HEK293 (cell line): ENCODE results near the gene PRDM10.

Experiments used
- CTCF ChIA-PET: fragments of 350-600 bp; formaldehyde crosslinking; extraction: SDS; loops from one replicate; lab custom pipeline; 2021; ENCODE audit warnings: antibody characterized with exemption; lab: Yijun Ruan, JAX
- POLR2A ChIA-PET: fragments of 300-600 bp; formaldehyde crosslinking; extraction: SDS; loops from one replicate; lab custom pipeline; 2020; ENCODE audit warnings: antibody characterized with exemption, inconsistent platforms; lab: Yijun Ruan, JAX
- H3K27ac ChIP-seq: fragments of 200-500 bp; sonication (Bioruptor generic); 2 replicates; pipeline ENCODE4 v1.5.1; 2014; ENCODE audit warnings: low read depth, low read length, control low read depth, inconsistent platforms; ENCODE audit errors: extremely low read depth
- H3K36me3 ChIP-seq, 2 experiments: fragments of 200-500 bp in 1 of 2; sonication (Bioruptor generic) in 1 of 2; 1 replicate in 1 of 2; 2 replicates in 1 of 2; pipeline ENCODE4 v1.5.1; 2014 to 2017; ENCODE audit warnings: inconsistent platforms in 2 of 2, low read length in 2 of 2; ENCODE audit not compliant: control insufficient read depth in 2 of 2, insufficient read depth in 1 of 2
- H3K4me1 ChIP-seq: fragments of 200-500 bp; sonication (Bioruptor generic); 2 replicates; pipeline ENCODE4 v1.5.1; 2014; ENCODE audit warnings: mild to moderate bottlenecking, low read length, inconsistent platforms; ENCODE audit not compliant: control insufficient read depth, insufficient read depth
- H3K4me3 ChIP-seq: 2 replicates; pipeline ENCODE4 v1.5.1; 2011; ENCODE audit warnings: low read depth, mild to moderate bottlenecking, control low read depth, low read length, moderate library complexity
- H3K9me3 ChIP-seq: fragments of 200-500 bp; sonication (Bioruptor generic); 2 replicates; pipeline ENCODE4 v1.5.1; 2014; ENCODE audit warnings: low read depth, low read length, inconsistent platforms; ENCODE audit not compliant: control insufficient read depth, insufficient read depth
- EGR2 ChIP-seq: fragments of 450-650 bp; formaldehyde crosslinking; IDR thresholded peaks from 2 replicates; pipeline ENCODE4 v1.5.1; 2016; ENCODE audit warnings: low read depth, missing biosample characterization, missing genetic modification characterization
- GLI2 ChIP-seq: fragments of 450-650 bp; formaldehyde crosslinking; IDR thresholded peaks from 2 replicates; pipeline ENCODE4; 2017; ENCODE audit warnings: missing biosample characterization, missing genetic modification characterization, low read depth, borderline replicate concordance
- WT1 ChIP-seq: fragments of 450-650 bp; formaldehyde crosslinking; IDR thresholded peaks from 2 replicates; pipeline ENCODE4 v1.5.1; 2016; ENCODE audit warnings: missing biosample characterization, missing genetic modification characterization
- ZFP37 ChIP-seq: fragments of 450-650 bp; formaldehyde crosslinking; IDR thresholded peaks from 2 replicates; pipeline ENCODE4 v1.5.1; 2016; ENCODE audit warnings: missing biosample characterization, missing genetic modification characterization
- ZIC2 ChIP-seq: fragments of 450-650 bp; formaldehyde crosslinking; IDR thresholded peaks from 2 replicates; pipeline ENCODE4 v1.5.1; 2016; ENCODE audit warnings: missing biosample characterization, missing genetic modification characterization
- ZNF10 ChIP-seq: fragments of 450-650 bp; formaldehyde crosslinking; IDR thresholded peaks from 2 replicates; pipeline ENCODE4 v1.5.1; 2017; ENCODE audit warnings: missing biosample characterization, missing genetic modification characterization
- ZNF292 ChIP-seq: fragments of 450-650 bp; formaldehyde crosslinking; IDR thresholded peaks from 2 replicates; pipeline ENCODE4 v1.5.1; 2016; ENCODE audit warnings: low read depth, missing biosample characterization, missing genetic modification characterization, borderline replicate concordance
- ZNF335 ChIP-seq: fragments of 450-650 bp; formaldehyde crosslinking; conservative IDR thresholded peaks from 2 replicates; pipeline ENCODE4 v1.5.1; 2016; ENCODE audit warnings: missing biosample characterization, missing genetic modification characterization
- ZNF366 ChIP-seq: fragments of 450-650 bp; formaldehyde crosslinking; conservative IDR thresholded peaks from 2 replicates; pipeline ENCODE4 v1.5.1; 2016; ENCODE audit warnings: missing biosample characterization, missing genetic modification characterization
- ZNF398 ChIP-seq: fragments of 450-650 bp; formaldehyde crosslinking; IDR thresholded peaks from 2 replicates; pipeline ENCODE4 v1.5.1; 2017; ENCODE audit warnings: missing biosample characterization, missing genetic modification characterization
- ZNF449 ChIP-seq: fragments of 450-650 bp; formaldehyde crosslinking; IDR thresholded peaks from 2 replicates; pipeline ENCODE4 v1.5.1; 2017; ENCODE audit warnings: missing biosample characterization, mild to moderate bottlenecking, missing genetic modification characterization, moderate library complexity
- ZNF596 ChIP-seq: fragments of 450-650 bp; IDR thresholded peaks from 2 replicates; pipeline ENCODE4 v1.5.0; 2018; ENCODE audit warnings: missing biosample characterization, mild to moderate bottlenecking, missing genetic modification characterization, moderate library complexity
- ZNF610 ChIP-seq: fragments of 450-650 bp; formaldehyde crosslinking; IDR thresholded peaks from 2 replicates; pipeline ENCODE4 v1.5.1; 2016; ENCODE audit warnings: missing biosample characterization, missing genetic modification characterization, borderline replicate concordance
- ZNF645 ChIP-seq: fragments of 450-650 bp; formaldehyde crosslinking; IDR thresholded peaks from 2 replicates; pipeline ENCODE4; 2016; ENCODE audit warnings: missing biosample characterization, missing genetic modification characterization
- TF ChIP-seq, protein P1 (sequence below): fragments of 450-650 bp; formaldehyde crosslinking; IDR thresholded peaks from 2 replicates; pipeline ENCODE4 v1.5.1; 2016; ENCODE audit warnings: missing biosample characterization, missing genetic modification characterization, borderline replicate concordance

PRDM10 gene

DNA sequence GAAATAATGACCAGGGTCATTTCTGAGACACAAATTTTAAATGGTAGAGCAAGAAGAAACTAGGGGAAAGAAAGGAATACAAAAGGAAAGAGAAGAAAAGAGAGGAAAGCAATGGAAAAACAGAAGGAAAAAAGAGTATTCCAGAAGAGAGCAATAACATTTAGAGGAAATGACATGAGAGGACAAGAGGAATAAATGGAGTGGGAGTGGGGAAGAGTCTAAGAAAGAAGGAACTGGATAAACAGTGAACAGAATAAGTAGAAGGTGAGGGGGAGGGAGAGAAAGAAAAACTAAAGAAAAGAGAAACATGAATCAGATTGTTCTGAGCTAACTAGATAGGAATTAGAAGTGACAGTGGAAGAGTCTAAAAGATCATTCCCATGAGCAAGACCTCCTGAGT is 28.4 kb downstream of the PRDM10 start:
- Histone ChIP-seq H3K9me3 (no peaks in the 10 kb centered on the region), H3K27ac (no peak overlapping the region), H3K4me1 (no peaks in the 10 kb centered on the region), H3K36me3 (no peaks in the 10 kb centered on the region), H3K4me3 (no peak overlapping the region)
- CTCF ChIA-PET, result no interaction called here
- POLR2A ChIA-PET, result no interaction called here
- TF ChIP-seq EGR2 (tag by site-specific recombination) (no peak), ZNF366 (tag by site-specific recombination) (peak; percentile 50), ZNF398 (tag by site-specific recombination) (no peak)

DNA sequence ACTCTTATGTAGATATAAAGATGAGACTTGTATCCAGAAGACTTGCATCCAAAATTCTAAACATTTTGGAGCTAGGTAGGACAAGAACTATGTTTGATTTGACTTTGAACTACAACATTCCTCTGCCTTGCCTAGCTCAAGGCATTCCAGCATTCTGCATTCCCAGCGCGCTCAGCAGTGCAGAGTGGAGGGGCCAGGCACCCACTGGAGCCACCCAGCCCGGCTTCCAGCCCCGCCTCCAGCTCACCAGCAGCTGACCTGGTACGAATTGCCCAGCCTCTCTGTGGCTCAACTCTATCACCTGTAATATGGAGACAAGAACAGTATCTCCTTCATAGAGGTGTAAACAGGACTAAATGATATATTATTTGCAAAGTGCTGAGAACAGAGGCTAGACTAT is 28.8 kb downstream of the PRDM10 start:
- TF ChIP-seq WT1 (tag by site-specific recombination), result no peak
- no peak for TF ChIP-seq ZNF610 (tag by site-specific recombination)
- TF ChIP-seq ZNF449 (tag by site-specific recombination), result no peak
- no peak for TF ChIP-seq ZNF645
- no peak for TF ChIP-seq ZFP37 (tag by site-specific recombination)
- TF ChIP-seq ZNF10 (tag by site-specific recombination), result no peak
- no peak for TF ChIP-seq ZNF335
- no peak for TF ChIP-seq ZNF292 (tag by site-specific recombination)
- no peak for TF ChIP-seq ZIC2 (tag by site-specific recombination)
- no peak for TF ChIP-seq ZNF596 (tag by site-specific recombination)
- TF ChIP-seq GLI2 (tag by site-specific recombination), result no peak
- TF ChIP-seq, protein P1, sequence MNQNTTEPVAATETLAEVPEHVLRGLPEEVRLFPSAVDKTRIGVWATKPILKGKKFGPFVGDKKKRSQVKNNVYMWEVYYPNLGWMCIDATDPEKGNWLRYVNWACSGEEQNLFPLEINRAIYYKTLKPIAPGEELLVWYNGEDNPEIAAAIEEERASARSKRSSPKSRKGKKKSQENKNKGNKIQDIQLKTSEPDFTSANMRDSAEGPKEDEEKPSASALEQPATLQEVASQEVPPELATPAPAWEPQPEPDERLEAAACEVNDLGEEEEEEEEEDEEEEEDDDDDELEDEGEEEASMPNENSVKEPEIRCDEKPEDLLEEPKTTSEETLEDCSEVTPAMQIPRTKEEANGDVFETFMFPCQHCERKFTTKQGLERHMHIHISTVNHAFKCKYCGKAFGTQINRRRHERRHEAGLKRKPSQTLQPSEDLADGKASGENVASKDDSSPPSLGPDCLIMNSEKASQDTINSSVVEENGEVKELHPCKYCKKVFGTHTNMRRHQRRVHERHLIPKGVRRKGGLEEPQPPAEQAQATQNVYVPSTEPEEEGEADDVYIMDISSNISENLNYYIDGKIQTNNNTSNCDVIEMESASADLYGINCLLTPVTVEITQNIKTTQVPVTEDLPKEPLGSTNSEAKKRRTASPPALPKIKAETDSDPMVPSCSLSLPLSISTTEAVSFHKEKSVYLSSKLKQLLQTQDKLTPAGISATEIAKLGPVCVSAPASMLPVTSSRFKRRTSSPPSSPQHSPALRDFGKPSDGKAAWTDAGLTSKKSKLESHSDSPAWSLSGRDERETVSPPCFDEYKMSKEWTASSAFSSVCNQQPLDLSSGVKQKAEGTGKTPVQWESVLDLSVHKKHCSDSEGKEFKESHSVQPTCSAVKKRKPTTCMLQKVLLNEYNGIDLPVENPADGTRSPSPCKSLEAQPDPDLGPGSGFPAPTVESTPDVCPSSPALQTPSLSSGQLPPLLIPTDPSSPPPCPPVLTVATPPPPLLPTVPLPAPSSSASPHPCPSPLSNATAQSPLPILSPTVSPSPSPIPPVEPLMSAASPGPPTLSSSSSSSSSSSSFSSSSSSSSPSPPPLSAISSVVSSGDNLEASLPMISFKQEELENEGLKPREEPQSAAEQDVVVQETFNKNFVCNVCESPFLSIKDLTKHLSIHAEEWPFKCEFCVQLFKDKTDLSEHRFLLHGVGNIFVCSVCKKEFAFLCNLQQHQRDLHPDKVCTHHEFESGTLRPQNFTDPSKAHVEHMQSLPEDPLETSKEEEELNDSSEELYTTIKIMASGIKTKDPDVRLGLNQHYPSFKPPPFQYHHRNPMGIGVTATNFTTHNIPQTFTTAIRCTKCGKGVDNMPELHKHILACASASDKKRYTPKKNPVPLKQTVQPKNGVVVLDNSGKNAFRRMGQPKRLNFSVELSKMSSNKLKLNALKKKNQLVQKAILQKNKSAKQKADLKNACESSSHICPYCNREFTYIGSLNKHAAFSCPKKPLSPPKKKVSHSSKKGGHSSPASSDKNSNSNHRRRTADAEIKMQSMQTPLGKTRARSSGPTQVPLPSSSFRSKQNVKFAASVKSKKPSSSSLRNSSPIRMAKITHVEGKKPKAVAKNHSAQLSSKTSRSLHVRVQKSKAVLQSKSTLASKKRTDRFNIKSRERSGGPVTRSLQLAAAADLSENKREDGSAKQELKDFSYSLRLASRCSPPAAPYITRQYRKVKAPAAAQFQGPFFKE (tag by site-specific recombination), result no peak
- Histone ChIP-seq H3K36me3 (no peaks in the 10 kb centered on the region), H3K9me3 (no peaks in the 10 kb centered on the region), H3K4me1 (no peaks in the 10 kb centered on the region), H3K27ac (no peak overlapping the region), H3K4me3 (no peak overlapping the region)
- ChIA-PET POLR2A (interaction anchor here (0.6 to 1.3 kb wide), 2 partner anchors 29 to 158 kb away, joined by 3 to 10 read pairs; partner anchors contain the start of gene PRDM10), CTCF (interaction anchor here (0.8 kb wide), 1 partner anchor 23 kb away, joined by 4 read pairs; no protein-coding TSS in a partner anchor)
